Activated CD4-positive, alpha-beta T cell treated with anti-CD3 and anti-CD28 coated beads, Interleukin-2, amount 50 U/mL, for 4 hours (primary cell): ENCODE results near the gene AKR1D1.
"Not testable (repeated sequence)": the region's sequence is repeated elsewhere in the genome, so short reads cannot be mapped to it uniquely, and the experiment has no call there.

ENCODE experiments used
- DNase-seq, 2 experiments: peaks; one replicate each; pipeline ENCODE4 v3.0.0-alpha.2; 2020

AKR1D1 gene

GRCh38 chr7:138074540-138074939 is 1.7 kb upstream of the AKR1D1 start:
- no peak for DNase-seq

- DNase-seq, result no peak
Measured at GRCh38 chr7:138075350-138075749, 909 bp upstream of the AKR1D1 start.

GRCh38 chr7:138075786-138076185 is 473 bp upstream of the AKR1D1 start:
- DNase-seq, result not testable (repeated sequence)

GRCh38 chr7:138077809-138078208 is 1.6 kb downstream of the AKR1D1 start:
- no peak for DNase-seq

- no peak for DNase-seq
Measured at GRCh38 chr7:138079137-138079536, 2.9 kb downstream of the AKR1D1 start.

- no peak for DNase-seq
Measured at GRCh38 chr7:138081868-138082267, 5.6 kb downstream of the AKR1D1 start.

GRCh38 chr7:138083859-138084258 is 7.6 kb downstream of the AKR1D1 start:
- DNase-seq, result no peak

- DNase-seq, result no peak
Measured at GRCh38 chr7:138086563-138087270, 10.5 kb downstream of the AKR1D1 start.

GRCh38 chr7:138089080-138089901 is 13.0 kb downstream of the AKR1D1 start:
- no peak for DNase-seq

- DNase-seq, result no peak
Measured at GRCh38 chr7:138091032-138091431, 14.8 kb downstream of the AKR1D1 start.

- not testable (repeated sequence) for DNase-seq
Measured at GRCh38 chr7:138091840-138092239, 15.6 kb downstream of the AKR1D1 start.

GRCh38 chr7:138092486-138093028 is 16.3 kb downstream of the AKR1D1 start:
- DNase-seq, result no peak

GRCh38 chr7:138095972-138096935 is 20.0 kb downstream of the AKR1D1 start:
- DNase-seq, result no peak

GRCh38 chr7:138097064-138097741 is 20.9 kb downstream of the AKR1D1 start:
- DNase-seq, result no peak

GRCh38 chr7:138099813-138100212 is 23.6 kb downstream of the AKR1D1 start:
- no peak for DNase-seq

GRCh38 chr7:138105221-138105620 is 29.0 kb downstream of the AKR1D1 start:
- no peak for DNase-seq

GRCh38 chr7:138115047-138115446 is 38.8 kb downstream of the AKR1D1 start:
- DNase-seq, result no peak

- DNase-seq, result no peak
Measured at GRCh38 chr7:138116141-138116540, 39.9 kb downstream of the AKR1D1 start.

GRCh38 chr7:138116892-138117291 is 40.6 kb downstream of the AKR1D1 start:
- DNase-seq, result no peak

GRCh38 chr7:138120140-138120827 is 44.0 kb downstream of the AKR1D1 start:
- DNase-seq, result no peak

GRCh38 chr7:138122162-138122561 is 45.9 kb downstream of the AKR1D1 start:
- no peak for DNase-seq

- no peak for DNase-seq
Measured at GRCh38 chr7:138125119-138125518, 48.9 kb downstream of the AKR1D1 start.
